Gastrocnemius medialis (tissue), 4 donors: ENCODE data around the gene S100A4.

Experiments used
- POLR2A ChIP-seq, 2 donors: fragments of 450-650 bp; IDR thresholded peaks; one replicate each; pipeline ENCODE4 v1.6.1; 2017; ENCODE audit warnings: antibody characterized with exemption in 2 of 2, mild to moderate bottlenecking in 2 of 2, moderate library complexity in 2 of 2
- TF ChIP-seq, protein P1 (sequence below), 5 experiments: fragments of 450-650 bp in 3 of 5; fragments of 200-600 bp in 2 of 5; sonication (generic) in 2 of 5; IDR thresholded peaks in 4 of 5; conservative IDR thresholded peaks in 1 of 5; 1 replicate in 4 of 5; 2 replicates in 1 of 5; pipeline ENCODE4 v1.5.1; 2016 to 2019; ENCODE audit warnings: antibody characterized with exemption in 5 of 5, mild to moderate bottlenecking in 3 of 5, moderate library complexity in 3 of 5

DNA sequence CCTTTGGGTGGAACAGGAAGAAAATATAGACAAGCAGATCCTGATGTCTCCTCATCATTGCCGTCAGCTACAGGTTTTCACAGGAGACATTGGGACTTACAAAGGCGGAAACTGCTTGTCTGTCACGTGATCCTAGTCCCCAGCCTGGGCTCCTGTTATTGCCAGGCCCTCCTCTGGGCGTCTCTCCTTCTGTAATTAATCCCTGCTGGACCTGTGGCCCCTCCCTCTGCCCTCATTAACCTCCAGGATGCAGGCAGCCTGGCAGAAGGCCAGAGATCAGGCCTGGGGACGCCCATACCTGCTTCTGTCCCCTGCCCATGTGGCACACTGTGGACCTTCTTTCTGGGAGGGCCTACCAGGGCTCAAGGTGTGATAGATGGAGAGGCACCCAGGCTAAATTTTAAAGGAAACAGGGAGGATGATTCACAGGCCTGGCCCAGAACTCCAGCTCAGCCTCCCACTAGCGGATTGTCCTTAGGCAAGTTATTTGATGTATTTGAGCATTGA, 7.2 kb downstream of the S100A4 start:
- TF ChIP-seq, protein P1, sequence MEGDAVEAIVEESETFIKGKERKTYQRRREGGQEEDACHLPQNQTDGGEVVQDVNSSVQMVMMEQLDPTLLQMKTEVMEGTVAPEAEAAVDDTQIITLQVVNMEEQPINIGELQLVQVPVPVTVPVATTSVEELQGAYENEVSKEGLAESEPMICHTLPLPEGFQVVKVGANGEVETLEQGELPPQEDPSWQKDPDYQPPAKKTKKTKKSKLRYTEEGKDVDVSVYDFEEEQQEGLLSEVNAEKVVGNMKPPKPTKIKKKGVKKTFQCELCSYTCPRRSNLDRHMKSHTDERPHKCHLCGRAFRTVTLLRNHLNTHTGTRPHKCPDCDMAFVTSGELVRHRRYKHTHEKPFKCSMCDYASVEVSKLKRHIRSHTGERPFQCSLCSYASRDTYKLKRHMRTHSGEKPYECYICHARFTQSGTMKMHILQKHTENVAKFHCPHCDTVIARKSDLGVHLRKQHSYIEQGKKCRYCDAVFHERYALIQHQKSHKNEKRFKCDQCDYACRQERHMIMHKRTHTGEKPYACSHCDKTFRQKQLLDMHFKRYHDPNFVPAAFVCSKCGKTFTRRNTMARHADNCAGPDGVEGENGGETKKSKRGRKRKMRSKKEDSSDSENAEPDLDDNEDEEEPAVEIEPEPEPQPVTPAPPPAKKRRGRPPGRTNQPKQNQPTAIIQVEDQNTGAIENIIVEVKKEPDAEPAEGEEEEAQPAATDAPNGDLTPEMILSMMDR (IDR thresholded peaks at IDR 0.05 in 4 of 5, conservative IDR thresholded peaks at IDR 0.05 in 1 of 5) = no peak
- no peak for TF ChIP-seq POLR2A (IDR thresholded peaks at IDR 0.05)
